Adipose tissue (tissue), 3 donors: ENCODE measurements around the gene OR8H2. TPM values are rescaled to one million over a fixed set of nuclear protein-coding genes. Genes with fewer than 3 reads are reported as not detected.
"Not testable (repeated sequence)": the region's sequence is repeated elsewhere in the genome, so short reads cannot be mapped to it uniquely, and the experiment has no call there.

Experiments used
- H3K27ac ChIP-seq: one replicate; pipeline ENCODE4 v1.5.1; 2013; ENCODE audit warnings: low read depth, low read length
- WGBS, 3 donors: extraction: QIAGEN DNeasy Blood & Tissue Kit; methylation state at CpG; one replicate each; pipeline ENCODE4 v1.1.7; 2013; 5-methylcytosine and 5-hydroxymethylcytosine counted together
- polyA plus RNA-seq, 3 donors: library from polyadenylated mRNA; stranded (reverse); fragments of 200-250 nt; gene quantifications; one replicate each; pipeline ENCODE4 v1.2.3, GENCODE V29; 2013
- donor health status: healthy with polysubstance abuse.
- donor health status: Bipolar disorder and iron deficiency.
- donor health status: healthy.

OR8H2 gene
- polyA plus RNA-seq, result not detected

- no peak within 1 kb of the TSS for H3K27ac ChIP-seq
Observed at GRCh38 chr11:56103210-56103737, at the start of gene OR8H2. TSS of gene OR8H2 (plus strand) at chr11:56103687. CDS start at chr11:56105043, 1,356 bp downstream.

- H3K27ac ChIP-seq, result not testable (repeated sequence)
- WGBS, 3 donors, result 37 to 41% (median 39%) methylated on average over 4 of the region's 4 CpGs
Observed at GRCh38 chr11:56056366-56056765, 47.1 kb upstream of the OR8H2 start.

GRCh38 chr11:56057661-56058237 is 45.7 kb upstream of the OR8H2 start:
- not testable (repeated sequence) for H3K27ac ChIP-seq
- 22 to 36% (median 33%) methylated on average over 7 of the region's 7 CpGs for WGBS, 3 donors

- not testable (repeated sequence) for H3K27ac ChIP-seq
- whole genome bisulfite sequencing, 3 donors, result 63 to 84% (median 78%) methylated on average over 7 of the region's 7 CpGs
Observed at GRCh38 chr11:56058260-56058780, 45.2 kb upstream of the OR8H2 start.

- 47 to 69% (median 67%) methylated on average over 2 of the region's 2 CpGs for WGBS, 3 donors
- no peak overlapping the region for H3K27ac ChIP-seq
Observed at GRCh38 chr11:56066980-56067379, 36.5 kb upstream of the OR8H2 start.

GRCh38 chr11:56089697-56090096 is 13.8 kb upstream of the OR8H2 start:
- 44 to 82% (median 67%) methylated on average over 3 of the region's 3 CpGs for WGBS, 3 donors
- H3K27ac ChIP-seq, result no peak overlapping the region

GRCh38 chr11:56093008-56093407 is 10.5 kb upstream of the OR8H2 start, which contains the start of gene OR8I2:
TSS of gene OR8I2 (plus strand) at chr11:56093308. CDS start at chr11:56093308, 0 bp downstream.
- H3K27ac ChIP-seq, result no peak within 1 kb of the TSS
- WGBS, 3 donors, result 61 to 76% (median 70%) methylated on average over 3 of the region's 3 CpGs

GRCh38 chr11:56122073-56122472 is 18.6 kb downstream of the OR8H2 start, which contains the start of gene OR8H3:
TSS of gene OR8H3 (plus strand) at chr11:56122373. CDS start at chr11:56122373, 0 bp downstream.
- H3K27ac ChIP-seq, result no peak within 1 kb of the TSS

GRCh38 chr11:56140151-56140661 is 36.7 kb downstream of the OR8H2 start, which contains the start of gene OR8J3:
TSS of gene OR8J3 (minus strand) at chr11:56140201. CDS start at chr11:56137718, 2,483 bp downstream.
- H3K27ac ChIP-seq, result no peak within 1 kb of the TSS

More at GRCh38 chr11:56122073-56122472, 18.6 kb downstream of the OR8H2 start, which contains the start of gene OR8H3:
- 61 to 79% (median 72%) methylated on average over 6 of the region's 6 CpGs for WGBS, 3 donors

- WGBS, 3 donors, result 90 to 93% (median 92%) methylated on average over 17 to 28 of the region's 30 CpGs
- not testable (repeated sequence) for H3K27ac ChIP-seq
Observed at GRCh38 chr11:56143681-56144080, 40.2 kb downstream of the OR8H2 start.

- H3K27ac ChIP-seq, result no peak overlapping the region
- 54 to 71% (median 63%) methylated on average over 1 of the region's 1 CpG for WGBS, 3 donors
Observed at GRCh38 chr11:56151376-56151775, 47.9 kb downstream of the OR8H2 start.

GRCh38 chr11:56152333-56152732 is 48.8 kb downstream of the OR8H2 start:
- 85 to 93% (median 89%) methylated on average over 15 of the region's 15 CpGs for WGBS, 3 donors
- H3K27ac ChIP-seq, result no peak overlapping the region

Other genes with a start within 250 kb of the OR8H2 start
- gene TRIM51, start 220.4 kb upstream of the OR8H2 start, polyA plus RNA-seq, result not detected
- gene OR5W2, start 189.1 kb upstream of the OR8H2 start, polyA plus RNA-seq, result not detected
- not detected for gene OR5I1, start 167.3 kb upstream of the OR8H2 start, polyA plus RNA-seq
- not detected for gene OR10AG1, start 133.7 kb upstream of the OR8H2 start, polyA plus RNA-seq
- gene OR5F1, start 109.1 kb upstream of the OR8H2 start, polyA plus RNA-seq, result not detected
- gene OR5AS1, start 76.0 kb upstream of the OR8H2 start, polyA plus RNA-seq, result not detected
- gene OR8I2, start 10.4 kb upstream of the OR8H2 start, polyA plus RNA-seq, result not detected
- not detected for gene OR8H3, start 18.7 kb downstream of the OR8H2 start, polyA plus RNA-seq
- not detected for gene OR8J3, start 36.5 kb downstream of the OR8H2 start, polyA plus RNA-seq
- not detected for gene OR8K5, start 56.6 kb downstream of the OR8H2 start, polyA plus RNA-seq
- gene OR5J2, start 72.9 kb downstream of the OR8H2 start, polyA plus RNA-seq, result not detected
- gene OR5T2, start 130.6 kb downstream of the OR8H2 start, polyA plus RNA-seq, result not detected
- gene OR5T3, start 148.6 kb downstream of the OR8H2 start, polyA plus RNA-seq, result not detected
- gene OR5T1, start 170.5 kb downstream of the OR8H2 start, polyA plus RNA-seq, result not detected
- not detected for gene OR8H1, start 188.6 kb downstream of the OR8H2 start, polyA plus RNA-seq
- gene OR8K3, start 211.5 kb downstream of the OR8H2 start, polyA plus RNA-seq, result not detected
- not detected for gene OR8K1, start 242.4 kb downstream of the OR8H2 start, polyA plus RNA-seq